Skeletal muscle tissue (tissue), 4 donors: ENCODE measurements around the gene ATXN7L1. TPM values are rescaled to one million over a fixed set of nuclear protein-coding genes. Genes with fewer than 3 reads are reported as not detected.
A peak's percentile ranks its signal among the peaks of the same experiment; 100 is the strongest.

Source experiments
- H3K27ac ChIP-seq: one replicate; pipeline ENCODE4 v1.7.0; 2013; ENCODE audit warnings: mild to moderate bottlenecking, low read depth, low read length, inconsistent platforms
- H3K27me3 ChIP-seq, 3 donors: one replicate each; pipeline ENCODE4 v1.7.0; 2013; ENCODE audit warnings: low read length in 3 of 3; ENCODE audit not compliant: control insufficient read depth in 3 of 3, insufficient read depth in 3 of 3
- H3K36me3 ChIP-seq, 3 donors: one replicate each; pipeline ENCODE4 v1.7.0; 2013; ENCODE audit warnings: low read length in 3 of 3; ENCODE audit not compliant: control insufficient read depth in 3 of 3, insufficient read depth in 3 of 3
- H3K4me1 ChIP-seq, 3 donors: one replicate each; pipeline ENCODE4 v1.7.0; 2013; ENCODE audit warnings: low read length in 3 of 3, mild to moderate bottlenecking in 3 of 3; ENCODE audit not compliant: control insufficient read depth in 3 of 3, insufficient read depth in 3 of 3
- H3K4me3 ChIP-seq, 3 donors: one replicate each; pipeline ENCODE4 v1.7.0; 2013; ENCODE audit warnings: low read length in 3 of 3
- H3K9ac ChIP-seq, 3 donors: one replicate each; pipeline ENCODE4 v1.7.0; 2013; ENCODE audit warnings: low read length in 3 of 3, mild to moderate bottlenecking in 3 of 3, moderate library complexity in 2 of 3, low read depth in 1 of 3
- H3K9me3 ChIP-seq, 3 donors: one replicate each; pipeline ENCODE4 v1.7.0; 2013; ENCODE audit warnings: low read length in 3 of 3; ENCODE audit not compliant: control insufficient read depth in 3 of 3
- total RNA-seq: library from RNA; depleted of rRNA; stranded (reverse); fragments of >200 nt; gene quantifications from one replicate; pipeline ENCODE4 v1.2.3, GENCODE V29; 2014
- donor health status: Osteomylitis.

Gene ATXN7L1
- total RNA-seq, 1 donor from 2014 or later: 6.3 TPM

GRCh38 chr7:105655067-105655466 is 221.3 kb downstream of the ATXN7L1 start:
- Histone ChIP-seq H3K9me3 (no peaks in the 10 kb centered on the region), H3K4me1 (peaks cover 7 to 18% (median 16%) of the 10 kb centered on the region in 3 donors), H3K36me3 (peaks cover 0 to 8% (median 2%) of the 10 kb centered on the region in 3 donors), H3K9ac (no peak overlapping the region), H3K27me3 (no peaks in the 10 kb centered on the region), H3K27ac (no peak overlapping the region), H3K4me3 (no peak overlapping the region)

DNA sequence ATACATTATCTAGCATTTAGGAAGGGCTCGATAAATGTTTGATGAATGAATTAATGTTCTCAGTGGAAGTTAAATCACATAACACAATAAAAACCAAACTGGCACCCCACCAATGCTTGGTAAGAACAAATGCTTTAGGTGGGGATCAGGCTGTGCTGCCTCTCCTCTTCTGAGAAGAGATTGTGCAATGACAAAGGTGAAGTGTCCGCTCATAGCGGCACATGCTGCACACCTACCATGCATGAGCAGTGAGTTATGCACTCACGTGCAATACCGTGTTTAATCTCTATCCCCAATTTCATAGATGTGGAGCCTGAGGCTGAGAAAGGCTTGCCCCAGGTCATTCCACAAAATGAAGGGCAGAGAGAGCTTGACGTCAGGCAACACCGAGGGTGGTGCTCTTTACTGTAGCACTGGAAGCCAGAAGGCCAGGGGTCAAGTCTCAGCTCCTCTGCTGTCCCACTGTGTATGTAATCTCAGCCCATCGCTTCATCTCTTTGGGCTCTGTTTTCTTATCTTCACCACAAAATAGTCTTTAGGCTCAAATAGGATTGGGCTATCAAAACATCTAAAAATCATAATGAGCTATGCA is 222.2 kb downstream of the ATXN7L1 start:
- no peaks in the 10 kb centered on the region for H3K9me3 ChIP-seq
- no peaks in the 10 kb centered on the region for H3K27me3 ChIP-seq
- no peak overlapping the region for H3K4me3 ChIP-seq
- peaks cover 0 to 3% (median 0%) of the 10 kb centered on the region in 3 donors for H3K36me3 ChIP-seq
- no peak overlapping the region for H3K9ac ChIP-seq
- H3K27ac ChIP-seq: no peak overlapping the region
- peaks cover 7 to 25% (median 16%) of the 10 kb centered on the region in 3 donors for H3K4me1 ChIP-seq

GRCh38 chr7:105653441-105654005 is 222.9 kb downstream of the ATXN7L1 start:
- Histone ChIP-seq H3K4me1 (peaks cover 13 to 31% (median 22%) of the 10 kb centered on the region in 3 donors), H3K27me3 (no peaks in the 10 kb centered on the region), H3K9me3 (no peaks in the 10 kb centered on the region), H3K36me3 (peaks cover 0 to 3% (median 0%) of the 10 kb centered on the region in 3 donors), H3K27ac (no peak overlapping the region), H3K9ac (peak overlapping the region in 1 of 3 donors; percentile 10), H3K4me3 (no peak overlapping the region)

DNA sequence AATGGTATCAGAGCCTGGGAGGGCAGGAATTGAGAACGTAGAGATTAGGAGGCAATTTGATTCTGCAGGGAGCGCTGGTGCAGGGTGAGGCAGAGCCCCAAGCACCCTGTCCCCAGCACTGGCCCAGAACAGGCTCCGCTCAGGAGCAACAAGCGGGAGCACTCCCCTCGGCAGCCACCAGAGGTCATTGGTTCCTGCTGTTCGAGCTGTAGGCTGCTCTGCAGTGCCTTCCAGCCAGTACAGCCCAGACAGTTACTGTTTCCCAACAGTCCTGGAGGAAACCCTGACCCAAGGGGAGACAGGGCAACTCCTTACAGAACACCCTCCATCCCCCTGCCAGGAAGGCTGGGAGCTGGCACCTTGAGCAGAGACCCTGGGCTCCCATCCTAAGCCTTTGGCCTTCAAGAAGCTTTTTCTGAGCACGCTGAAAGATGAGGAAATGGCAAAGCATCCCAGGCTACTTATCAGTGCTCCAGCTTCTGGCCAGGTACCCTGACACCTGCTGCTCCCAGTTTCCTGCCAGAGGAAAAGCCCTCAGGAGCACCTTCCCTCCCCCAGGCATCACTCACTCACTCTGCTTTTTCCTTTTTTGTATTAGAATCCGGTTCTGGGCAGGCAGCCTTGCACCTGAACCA is 223.9 kb downstream of the ATXN7L1 start:
- H3K4me3 ChIP-seq: no peak overlapping the region
- peaks cover 16 to 39% (median 27%) of the 10 kb centered on the region in 3 donors for H3K4me1 ChIP-seq
- no peaks in the 10 kb centered on the region for H3K9me3 ChIP-seq
- no peak overlapping the region for H3K27ac ChIP-seq
- no peaks in the 10 kb centered on the region for H3K27me3 ChIP-seq
- peaks cover 0 to 3% (median 0%) of the 10 kb centered on the region in 3 donors for H3K36me3 ChIP-seq
- H3K9ac ChIP-seq: no peak overlapping the region

DNA sequence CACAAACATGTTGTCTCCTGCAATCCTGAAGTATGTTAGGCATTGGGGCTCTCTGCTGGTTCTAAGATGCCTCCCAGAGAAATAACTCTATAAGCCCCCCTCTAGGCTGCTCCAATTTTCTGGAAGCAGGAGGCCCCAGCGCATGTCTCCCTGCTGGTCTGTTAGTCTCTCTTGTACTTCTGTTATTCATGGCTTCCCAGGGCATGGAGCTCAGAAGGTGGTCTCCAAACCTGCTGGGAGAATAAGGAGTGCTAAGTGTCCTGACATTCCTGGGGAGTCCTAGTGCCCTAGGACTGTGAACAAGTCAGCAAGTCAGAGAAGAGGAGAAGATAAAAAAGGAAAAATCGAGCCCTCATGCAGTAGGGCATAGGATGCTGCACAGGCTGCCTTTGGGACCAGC is 224.6 kb downstream of the ATXN7L1 start:
- Histone ChIP-seq H3K4me3 (no peak overlapping the region), H3K36me3 (peaks cover 0 to 3% (median 0%) of the 10 kb centered on the region in 3 donors), H3K9me3 (no peaks in the 10 kb centered on the region), H3K27ac (no peak overlapping the region), H3K4me1 (peaks cover 16 to 39% (median 27%) of the 10 kb centered on the region in 3 donors), H3K9ac (no peak overlapping the region), H3K27me3 (no peaks in the 10 kb centered on the region)

DNA sequence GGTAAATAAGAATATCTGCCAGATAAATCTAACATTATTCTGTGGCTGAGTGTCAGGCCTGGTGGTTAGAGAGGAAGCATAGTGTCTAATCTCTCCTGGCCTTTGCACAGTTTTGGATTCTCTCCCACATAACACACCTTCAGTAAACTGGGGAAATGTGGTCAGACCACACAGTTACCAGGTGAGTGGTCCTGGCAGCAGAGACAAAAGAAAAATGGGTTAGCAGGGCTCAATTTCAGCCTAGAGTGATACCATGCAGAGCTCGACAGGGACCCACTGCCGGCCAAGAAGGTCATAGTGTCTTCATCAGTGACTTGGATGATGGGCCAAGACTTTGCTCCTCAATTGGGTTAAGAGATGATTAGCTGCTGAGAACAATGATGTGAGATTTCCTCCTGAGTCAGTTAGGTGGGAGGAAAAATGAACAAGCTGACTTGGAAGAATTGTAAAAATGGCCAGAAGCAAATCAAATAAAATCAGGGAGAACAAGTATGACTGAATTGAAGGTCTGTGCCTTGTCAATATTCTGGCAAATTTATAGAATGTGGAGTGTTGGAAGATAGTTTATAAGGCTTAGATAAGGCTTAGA is 225.9 kb downstream of the ATXN7L1 start:
- Histone ChIP-seq H3K27me3 (no peaks in the 10 kb centered on the region), H3K27ac (no peak overlapping the region), H3K36me3 (peaks cover 0 to 3% (median 0%) of the 10 kb centered on the region in 3 donors), H3K9me3 (no peaks in the 10 kb centered on the region), H3K4me3 (no peak overlapping the region), H3K4me1 (peaks cover 16 to 33% (median 19%) of the 10 kb centered on the region in 3 donors), H3K9ac (no peak overlapping the region)

- Histone ChIP-seq H3K4me3 (no peak overlapping the region), H3K36me3 (peaks cover 0 to 3% (median 0%) of the 10 kb centered on the region in 3 donors), H3K27ac (no peak overlapping the region), H3K9ac (no peak overlapping the region), H3K9me3 (no peaks in the 10 kb centered on the region), H3K4me1 (peaks cover 14 to 27% (median 19%) of the 10 kb centered on the region in 3 donors), H3K27me3 (no peaks in the 10 kb centered on the region)
Measured at GRCh38 chr7:105649727-105650381, 226.5 kb downstream of the ATXN7L1 start.

DNA sequence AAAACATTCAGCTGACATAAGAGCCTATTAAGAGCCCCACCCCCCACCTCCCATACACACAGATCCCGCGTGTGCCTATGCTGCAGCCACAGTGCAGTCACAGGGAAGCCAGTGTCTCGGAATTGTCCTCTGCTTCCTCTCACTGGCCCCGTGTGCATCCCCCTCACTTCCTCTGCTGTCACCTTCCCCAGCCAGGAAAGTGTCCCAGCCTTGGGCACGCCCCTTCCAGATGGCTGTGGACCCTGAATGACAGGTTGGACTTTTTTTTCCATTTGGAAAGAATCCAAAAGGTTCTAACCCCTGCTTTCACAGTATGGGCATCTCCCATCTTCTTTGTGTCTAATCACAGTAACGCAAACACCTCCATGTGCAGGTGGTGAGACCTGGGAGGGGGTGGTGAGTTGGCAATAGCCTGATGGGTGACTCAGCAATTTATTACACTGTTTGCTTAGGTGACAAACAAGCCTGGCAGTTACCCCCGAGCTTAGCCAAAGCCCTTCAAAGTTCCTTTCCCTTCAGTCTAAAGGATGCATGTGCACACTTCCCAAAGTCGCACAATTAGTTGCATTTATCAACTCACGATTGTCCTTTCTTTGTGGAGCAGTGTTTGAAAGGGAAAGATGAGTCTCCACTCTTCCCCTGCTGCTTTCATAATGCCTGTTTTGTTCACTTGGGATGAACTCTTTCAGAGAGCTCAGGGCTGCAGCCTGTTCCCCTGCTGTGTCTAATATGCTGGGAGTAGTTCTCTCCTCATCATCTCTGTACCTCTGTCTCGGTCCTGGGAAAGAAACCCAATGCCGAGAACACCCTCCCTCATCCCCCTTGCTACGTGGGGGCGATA is 227.6 kb downstream of the ATXN7L1 start:
- Histone ChIP-seq H3K4me3 (no peak overlapping the region), H3K9ac (peak overlapping the region in 1 of 3 donors; percentile 8), H3K27ac (no peak overlapping the region), H3K27me3 (no peaks in the 10 kb centered on the region), H3K4me1 (peaks cover 14 to 32% (median 28%) of the 10 kb centered on the region in 3 donors), H3K36me3 (peaks cover 0 to 3% (median 0%) of the 10 kb centered on the region in 3 donors), H3K9me3 (no peaks in the 10 kb centered on the region)

- Histone ChIP-seq H3K27me3 (no peaks in the 10 kb centered on the region), H3K4me1 (peaks cover 13 to 37% (median 29%) of the 10 kb centered on the region in 3 donors), H3K27ac (no peak overlapping the region), H3K4me3 (no peak overlapping the region), H3K9ac (no peak overlapping the region), H3K36me3 (peaks cover 0 to 3% (median 2%) of the 10 kb centered on the region in 3 donors), H3K9me3 (no peaks in the 10 kb centered on the region)
Measured at GRCh38 chr7:105647591-105647990, 228.8 kb downstream of the ATXN7L1 start.
